ENCODE results near the gene LCNL1.
"Not testable (repeated sequence)": the region's sequence is repeated elsewhere in the genome, so short reads cannot be mapped to it uniquely, and the experiment has no call there.

Gene LCNL1

GRCh38 chr9:136995362-136995761, 12.6 kb downstream of the LCNL1 start:
- no peak for DNase-seq

GRCh38 chr9:136995772-136996311, 13.0 kb downstream of the LCNL1 start:
- DNase-seq, result peak; percentile 57

- no peak for DNase-seq
Measured at GRCh38 chr9:136996361-136997292, 13.8 kb downstream of the LCNL1 start, which contains the start of gene CLIC3. TSS of gene CLIC3 (minus strand) at chr9:136996568. CDS start at chr9:136996543, 25 bp downstream.

- DNase-seq, result no peak
Measured at GRCh38 chr9:136997371-136997770, 14.6 kb downstream of the LCNL1 start.

- no peak for DNase-seq
Measured at GRCh38 chr9:136997830-136998234, 15.0 kb downstream of the LCNL1 start.

GRCh38 chr9:137000177-137000930, 17.6 kb downstream of the LCNL1 start:
- peak; percentile 62 for DNase-seq

GRCh38 chr9:137001857-137002645, 19.3 kb downstream of the LCNL1 start:
- DNase-seq, result no peak

- no peak for DNase-seq
Measured at GRCh38 chr9:137002646-137003041, 19.9 kb downstream of the LCNL1 start.

- DNase-seq, result not testable (repeated sequence)
Measured at GRCh38 chr9:137004285-137004684, 21.5 kb downstream of the LCNL1 start.

GRCh38 chr9:137006116-137007003, 23.6 kb downstream of the LCNL1 start:
- DNase-seq, result no peak

- DNase-seq, result no peak
Measured at GRCh38 chr9:137007108-137007815, 24.5 kb downstream of the LCNL1 start.

- DNase-seq, result no peak
Measured at GRCh38 chr9:137007816-137008270, 25.1 kb downstream of the LCNL1 start.

GRCh38 chr9:137008312-137008711, 25.5 kb downstream of the LCNL1 start:
- no peak for DNase-seq

- no peak for DNase-seq
Measured at GRCh38 chr9:137009217-137009616, 26.4 kb downstream of the LCNL1 start.

- no peak for DNase-seq
Measured at GRCh38 chr9:137009938-137010732, 27.3 kb downstream of the LCNL1 start.

- DNase-seq, result no peak
Measured at GRCh38 chr9:137011156-137011555, 28.4 kb downstream of the LCNL1 start.

GRCh38 chr9:137011907-137012675, 29.3 kb downstream of the LCNL1 start:
- DNase-seq, result no peak

- DNase-seq, result no peak
Measured at GRCh38 chr9:137012694-137013570, 30.1 kb downstream of the LCNL1 start.
